Peyer's patch (tissue), 4 donors: Measurements from ENCODE around the gene GPR61. TPM values are rescaled to one million over a fixed set of nuclear protein-coding genes. Genes with fewer than 3 reads are reported as not detected.

ENCODE experiments used
- DNase-seq, 3 donors: peaks; one replicate each; pipeline ENCODE4 v3.0.0-alpha.2; 2017 to 2019
- H3K27ac ChIP-seq, 4 donors: fragments of 200-600 bp; sonication (generic); one replicate each; pipeline ENCODE4 v1.5.1; 2016 to 2019
- H3K27me3 ChIP-seq, 2 donors: fragments of 200-600 bp; sonication (generic); one replicate each; pipeline ENCODE4 v1.5.1; 2019
- H3K36me3 ChIP-seq, 3 donors: fragments of 200-600 bp; sonication (generic); one replicate each; pipeline ENCODE4 v1.5.1; 2016 to 2019
- H3K4me1 ChIP-seq, 4 donors: fragments of 200-600 bp; sonication (generic); one replicate each; pipeline ENCODE4 v1.5.1; 2016 to 2019
- H3K4me3 ChIP-seq, 4 donors: fragments of 200-600 bp; sonication (generic); 1 replicate in 3 of 4; 2 replicates in 1 of 4; pipeline ENCODE4 v1.5.1; 2016 to 2019; ENCODE audit warnings: mild to moderate bottlenecking in 1 of 4
- H3K9me3 ChIP-seq, 4 donors: fragments of 200-600 bp; sonication (generic); one replicate each; pipeline ENCODE4 v1.5.1; 2016 to 2019; ENCODE audit warnings: mild to moderate bottlenecking in 1 of 4
- POLR2A ChIP-seq, 2 donors: fragments of 450-650 bp; IDR thresholded peaks; one replicate each; pipeline ENCODE4 v1.5.1; 2017; ENCODE audit warnings: antibody characterized with exemption in 2 of 2, mild to moderate bottlenecking in 2 of 2, moderate library complexity in 2 of 2
- total RNA-seq, 4 donors: library from RNA; depleted of rRNA; stranded (reverse); fragments of >200 nt; gene quantifications; one replicate each; pipeline ENCODE4 v1.1.0, GENCODE V29; 2016
- TF ChIP-seq, protein P1 (sequence below), 6 experiments: fragments of 450-650 bp in 4 of 6; fragments of 200-600 bp in 2 of 6; sonication (generic) in 1 of 6; IDR thresholded peaks; one replicate each; pipeline ENCODE4 v1.5.1; 2017 to 2019; ENCODE audit warnings: antibody characterized with exemption in 6 of 6, mild to moderate bottlenecking in 3 of 6, moderate library complexity in 1 of 6

The GPR61 gene
- total RNA-seq, 4 donors from 2014 or later, result 0.40 TPM; not detected in 3

DNA sequence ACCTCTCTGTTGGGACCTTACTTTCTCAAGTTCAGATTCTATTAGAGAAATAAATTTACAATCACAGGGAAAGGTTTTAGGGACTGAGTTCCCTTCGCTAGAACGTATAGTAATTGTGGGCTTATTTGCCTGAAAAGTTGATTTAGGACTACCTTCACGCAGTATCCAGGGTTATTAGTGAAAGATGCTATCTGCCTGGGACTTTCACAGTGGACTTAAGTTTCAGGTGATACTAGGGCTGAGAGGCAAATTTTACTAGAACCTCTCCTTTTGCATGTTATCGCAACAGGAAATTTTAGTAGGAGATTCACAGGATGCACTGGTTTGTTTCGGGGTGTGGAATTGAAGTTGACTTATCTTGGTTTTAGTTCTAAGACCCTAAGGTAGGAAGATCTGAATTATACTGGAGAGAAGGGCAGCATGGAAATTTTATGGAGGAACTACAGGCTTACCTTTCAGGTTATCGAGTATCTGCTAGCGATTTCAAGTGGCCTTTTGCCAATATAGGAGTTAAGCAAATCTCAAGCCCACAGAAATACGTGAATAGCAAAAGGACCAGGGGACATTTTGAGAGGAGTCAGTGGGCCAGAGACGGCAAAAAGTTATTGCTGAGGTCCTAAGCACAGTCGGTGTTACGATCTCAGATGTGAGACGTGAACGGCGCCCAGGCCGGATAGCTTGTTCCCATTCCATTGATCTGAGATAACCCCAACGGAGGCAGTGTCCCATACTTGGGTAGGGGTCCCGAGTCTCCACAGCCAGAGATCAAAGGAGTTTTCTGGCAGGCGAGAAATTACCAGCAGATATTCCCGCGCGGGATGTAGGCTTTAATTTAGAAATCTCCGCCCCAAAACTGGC lies 8.0 kb downstream of the GPR61 start:
- Histone ChIP-seq H3K4me3 (peak overlapping the region; percentile 67 to 82 (median 76)), H3K36me3 (no peaks in the 10 kb centered on the region), H3K27ac (peak overlapping the region; percentile 91 to 95 (median 94)), H3K4me1 (peaks cover 0 to 41% (median 4%) of the 10 kb centered on the region in 4 donors), H3K27me3 (no peaks in the 10 kb centered on the region), H3K9me3 (no peaks in the 10 kb centered on the region)
- peak; percentile 32 to 66 (median 61) for DNase-seq
- TF ChIP-seq POLR2A (IDR thresholded peaks at IDR 0.05), result no peak
- TF ChIP-seq, protein P1, sequence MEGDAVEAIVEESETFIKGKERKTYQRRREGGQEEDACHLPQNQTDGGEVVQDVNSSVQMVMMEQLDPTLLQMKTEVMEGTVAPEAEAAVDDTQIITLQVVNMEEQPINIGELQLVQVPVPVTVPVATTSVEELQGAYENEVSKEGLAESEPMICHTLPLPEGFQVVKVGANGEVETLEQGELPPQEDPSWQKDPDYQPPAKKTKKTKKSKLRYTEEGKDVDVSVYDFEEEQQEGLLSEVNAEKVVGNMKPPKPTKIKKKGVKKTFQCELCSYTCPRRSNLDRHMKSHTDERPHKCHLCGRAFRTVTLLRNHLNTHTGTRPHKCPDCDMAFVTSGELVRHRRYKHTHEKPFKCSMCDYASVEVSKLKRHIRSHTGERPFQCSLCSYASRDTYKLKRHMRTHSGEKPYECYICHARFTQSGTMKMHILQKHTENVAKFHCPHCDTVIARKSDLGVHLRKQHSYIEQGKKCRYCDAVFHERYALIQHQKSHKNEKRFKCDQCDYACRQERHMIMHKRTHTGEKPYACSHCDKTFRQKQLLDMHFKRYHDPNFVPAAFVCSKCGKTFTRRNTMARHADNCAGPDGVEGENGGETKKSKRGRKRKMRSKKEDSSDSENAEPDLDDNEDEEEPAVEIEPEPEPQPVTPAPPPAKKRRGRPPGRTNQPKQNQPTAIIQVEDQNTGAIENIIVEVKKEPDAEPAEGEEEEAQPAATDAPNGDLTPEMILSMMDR (IDR thresholded peaks at IDR 0.05), result no peak

DNA sequence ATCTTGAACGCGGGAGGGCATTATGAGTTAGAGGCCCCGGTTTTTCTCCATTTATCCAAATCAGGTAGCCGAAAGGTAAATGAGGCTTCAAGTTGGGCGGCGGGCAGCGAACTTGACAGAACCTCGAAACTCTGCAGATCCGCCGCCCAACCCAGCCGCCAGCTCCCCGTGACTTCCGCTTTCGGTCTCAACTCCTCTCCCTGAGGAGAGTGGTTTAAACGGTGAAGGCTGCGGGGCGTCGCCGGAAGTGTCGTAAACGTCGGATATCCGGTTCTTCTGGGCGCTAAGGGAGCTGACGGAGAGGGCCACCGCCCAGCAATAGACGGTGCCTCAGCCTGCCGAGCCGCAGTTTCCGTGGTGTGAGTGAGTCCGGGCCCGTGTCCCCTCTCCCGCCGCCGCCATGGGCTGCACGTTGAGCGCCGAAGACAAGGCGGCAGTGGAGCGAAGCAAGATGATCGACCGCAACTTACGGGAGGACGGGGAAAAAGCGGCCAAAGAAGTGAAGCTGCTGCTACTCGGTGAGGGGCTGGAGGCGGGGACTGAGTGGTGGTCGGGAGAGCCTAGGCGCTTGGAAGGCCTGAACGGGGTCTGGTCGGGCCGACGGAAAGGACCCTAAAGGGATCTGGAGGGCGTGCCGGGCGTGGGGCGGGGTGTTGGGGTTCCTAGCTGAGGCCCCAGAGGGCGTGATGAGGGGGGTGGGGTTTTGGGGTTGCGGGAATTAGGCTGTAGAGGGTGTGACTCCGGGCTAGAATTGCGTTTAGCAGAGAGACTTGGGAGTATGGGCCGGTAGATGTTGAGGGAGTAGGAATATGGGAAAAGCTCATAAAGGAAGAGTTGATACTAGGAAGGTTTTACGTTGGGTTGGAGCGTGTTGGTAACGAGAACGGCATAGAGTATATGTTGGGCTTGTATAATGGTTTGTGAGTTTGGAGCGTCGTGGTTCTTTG lies 8.9 kb downstream of the GPR61 start, which contains the start of gene GNAI3:
TSS of gene GNAI3 (plus strand) at position 295 of the 947 bp plus-strand sequence. CDS start at position 401, 106 bp downstream.
- peak within 1 kb of the TSS; percentile 67 to 82 (median 76) for H3K4me3 ChIP-seq
- peak within 1 kb of the TSS; percentile 91 to 95 (median 94) for H3K27ac ChIP-seq
- peak; percentile 97 to 99 (median 98) for DNase-seq
- H3K9me3 ChIP-seq, result no peaks in the 10 kb centered on the region
- H3K36me3 ChIP-seq, result no peaks in the 10 kb centered on the region
- no peaks in the 10 kb centered on the region for H3K27me3 ChIP-seq
- peak; percentile 100 for TF ChIP-seq POLR2A (IDR thresholded peaks at IDR 0.05)
- TF ChIP-seq, protein P1 (IDR thresholded peaks at IDR 0.05), result no peak
- peaks cover 0 to 41% (median 4%) of the 10 kb centered on the region in 4 donors for H3K4me1 ChIP-seq

DNA sequence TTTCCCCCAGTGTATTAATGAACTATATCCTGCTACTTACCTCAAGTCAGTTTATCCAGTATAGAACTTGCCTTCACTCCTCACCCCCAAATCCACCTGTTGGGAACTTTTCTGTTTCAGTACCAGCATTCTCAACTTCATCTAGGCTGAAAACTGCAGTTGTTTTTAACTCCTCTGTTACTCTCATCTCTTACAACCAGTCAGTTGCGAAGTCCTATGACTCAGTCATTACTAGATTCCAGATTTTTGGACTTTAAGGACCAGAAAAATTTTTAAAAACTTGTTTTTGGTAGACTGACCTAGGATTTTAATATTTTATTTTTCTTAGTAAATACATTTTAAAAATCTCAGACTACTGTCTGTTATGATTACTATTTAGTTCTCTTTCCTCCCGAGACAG lies 16.9 kb downstream of the GPR61 start:
- Histone ChIP-seq H3K27ac (no peak overlapping the region), H3K36me3 (no peaks in the 10 kb centered on the region), H3K27me3 (no peaks in the 10 kb centered on the region), H3K4me1 (peaks cover 0 to 24% (median 0%) of the 10 kb centered on the region in 4 donors), H3K9me3 (no peaks in the 10 kb centered on the region), H3K4me3 (no peak overlapping the region)
- DNase-seq, result no peak
- TF ChIP-seq, protein P1 (IDR thresholded peaks at IDR 0.05), result no peak
- no peak for TF ChIP-seq POLR2A (IDR thresholded peaks at IDR 0.05)

DNA sequence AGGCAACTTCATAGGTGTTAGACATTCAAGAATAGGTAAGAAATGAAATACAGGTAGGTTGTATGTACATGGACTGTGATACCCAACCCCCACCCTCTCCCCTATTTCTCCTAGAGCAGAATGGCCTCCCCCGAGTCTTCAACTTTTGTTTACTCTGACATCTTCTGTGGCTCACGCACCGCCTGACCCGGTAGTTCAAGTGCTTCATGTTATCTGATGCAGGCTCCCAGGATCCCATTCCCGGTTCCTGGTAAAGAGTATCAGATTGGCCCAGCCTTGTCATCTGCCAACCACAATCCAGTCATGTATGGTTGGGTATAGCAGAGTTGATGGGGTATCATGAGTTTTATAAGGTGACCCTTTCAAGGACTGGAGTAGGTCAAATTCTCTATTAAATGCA lies 17.8 kb downstream of the GPR61 start:
- Histone ChIP-seq H3K9me3 (no peaks in the 10 kb centered on the region), H3K36me3 (no peaks in the 10 kb centered on the region), H3K4me1 (peaks cover 0 to 21% (median 0%) of the 10 kb centered on the region in 4 donors), H3K27me3 (no peaks in the 10 kb centered on the region), H3K4me3 (no peak overlapping the region), H3K27ac (no peak overlapping the region)
- DNase-seq, result no peak
- no peak for TF ChIP-seq POLR2A (IDR thresholded peaks at IDR 0.05)
- TF ChIP-seq, protein P1 (IDR thresholded peaks at IDR 0.05), result no peak

DNA sequence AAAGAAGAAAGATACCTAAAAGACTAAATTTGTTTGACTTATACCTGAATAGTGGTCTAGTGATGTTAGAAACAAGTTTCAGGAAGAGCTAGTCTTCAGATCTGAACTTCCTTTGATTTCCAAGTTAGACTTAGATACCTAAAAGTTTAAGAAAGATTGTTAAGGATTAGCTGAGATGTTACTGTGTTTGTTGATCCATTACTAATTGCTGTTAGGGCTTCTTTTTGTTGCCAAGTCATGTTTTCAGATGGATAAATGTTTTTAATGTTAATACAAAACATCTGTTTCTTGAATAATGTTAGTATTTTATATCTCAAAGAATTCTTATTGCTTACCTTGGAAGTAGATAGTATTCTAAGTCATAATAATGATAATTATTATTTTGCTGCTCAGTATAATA lies 20.3 kb downstream of the GPR61 start:
- Histone ChIP-seq H3K27ac (no peak overlapping the region), H3K36me3 (no peaks in the 10 kb centered on the region), H3K4me1 (peaks cover 0 to 38% (median 2%) of the 10 kb centered on the region in 4 donors), H3K9me3 (no peaks in the 10 kb centered on the region), H3K4me3 (no peak overlapping the region), H3K27me3 (no peaks in the 10 kb centered on the region)
- TF ChIP-seq POLR2A (IDR thresholded peaks at IDR 0.05), result no peak
- TF ChIP-seq, protein P1 (IDR thresholded peaks at IDR 0.05), result no peak
- no peak for DNase-seq
